T-helper 17 cell (primary cell): ENCODE measurements around the gene BTG4. TPM values are rescaled to one million over a fixed set of nuclear protein-coding genes. Genes with fewer than 3 reads are reported as not detected.

Experiments used
- ATAC-seq: fragments of 150-1000 bp; cut with Tn5 transposase; 2 replicates; pipeline ENCODE4 v1.10.0; 2021; ENCODE audit warnings: mild to moderate bottlenecking, moderate library complexity
- DNase-seq, 3 donors: peaks; one replicate each; pipeline versions ENCODE4 v3.0.0 to v3.0.0-alpha.2; 2020 to 2021
- H3K9me3 ChIP-seq: one replicate; pipeline ENCODE4 v1.7.0; 2013; ENCODE audit warnings: low read length, mild to moderate bottlenecking; ENCODE audit not compliant: control insufficient read depth, poor library complexity, severe bottlenecking
- H3K27ac Mint-ChIP-seq: one replicate; pipeline ENCODE4 v1.8.0; 2022; ENCODE audit warnings: mild to moderate bottlenecking, moderate library complexity, mixed read lengths
- H3K27me3 Mint-ChIP-seq: one replicate; pipeline ENCODE4 v1.8.0; 2022; ENCODE audit warnings: mixed read lengths
- H3K36me3 Mint-ChIP-seq: one replicate; pipeline ENCODE4 v1.8.0; 2022; ENCODE audit warnings: low read depth, mixed read lengths
- H3K4me1 Mint-ChIP-seq: one replicate; pipeline ENCODE4 v1.8.0; 2022; ENCODE audit warnings: mild to moderate bottlenecking, mixed read lengths
- H3K4me3 Mint-ChIP-seq: one replicate; pipeline ENCODE4 v1.8.0; 2022; ENCODE audit warnings: mild to moderate bottlenecking, moderate library complexity, mixed read lengths
- total RNA-seq, 4 donors: library from RNA in 2 of 4; stranded (reverse) in 2 of 4; gene quantifications; one replicate each; pipeline ENCODE4 v1.2.3 and lab custom pipeline; 2022 to 2026

BTG4 gene
- total RNA-seq, 2 donors from 2014 or later: not detected

DNA sequence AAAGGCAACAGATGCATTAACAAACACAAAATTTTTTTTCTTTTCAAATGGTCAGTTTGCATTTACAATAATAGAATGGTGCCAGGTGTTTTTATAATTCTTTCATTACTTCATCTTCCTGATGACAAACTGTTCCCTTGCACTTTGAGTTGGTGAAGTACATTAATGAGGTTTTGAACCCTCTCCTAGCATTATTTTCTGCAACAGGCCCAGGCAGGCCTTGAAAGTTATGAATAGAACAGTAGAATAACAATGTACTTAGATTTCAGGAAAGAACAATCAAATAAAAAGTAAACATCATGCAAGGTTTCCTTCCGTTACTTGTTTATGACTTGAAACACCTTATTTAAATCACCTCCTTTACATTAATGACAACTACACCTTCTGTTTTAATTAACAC lies 9.6 kb downstream of the BTG4 start:
- Mint-ChIP-seq H3K27ac (no peak overlapping the region), H3K4me3 (no peak overlapping the region), H3K4me1 (peaks cover 3% of the 10 kb centered on the region), H3K36me3 (no peaks in the 10 kb centered on the region), H3K27me3 (peaks cover 44% of the 10 kb centered on the region)
- ATAC-seq (no peak), DNase-seq (no peak)
- no peaks in the 10 kb centered on the region for H3K9me3 ChIP-seq

DNA sequence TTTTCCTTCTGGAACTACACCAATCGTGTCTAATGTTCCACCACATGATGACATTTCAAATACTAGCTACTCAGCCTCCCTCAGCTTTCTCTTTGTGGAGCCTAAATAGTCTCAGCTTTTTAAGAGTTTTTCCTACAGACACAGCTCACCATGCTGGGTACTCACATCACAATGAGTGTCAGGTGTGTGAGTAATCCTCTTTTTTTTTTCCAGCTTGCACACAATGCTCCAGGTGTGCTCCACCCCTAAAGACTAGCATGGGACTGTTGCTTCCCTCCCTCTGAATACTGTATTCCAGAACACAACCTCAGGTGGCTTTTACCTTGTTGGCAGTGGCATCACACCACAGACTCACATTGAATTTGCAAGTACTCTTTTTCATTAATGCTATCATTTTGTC lies 11.7 kb downstream of the BTG4 start:
- ATAC-seq: no peak
- H3K4me1 Mint-ChIP-seq: peaks cover 3% of the 10 kb centered on the region
- H3K4me3 Mint-ChIP-seq: no peak overlapping the region
- H3K36me3 Mint-ChIP-seq: no peaks in the 10 kb centered on the region
- no peak overlapping the region for H3K27ac Mint-ChIP-seq
- H3K27me3 Mint-ChIP-seq: peaks cover 48% of the 10 kb centered on the region
- DNase-seq: no peak
- no peaks in the 10 kb centered on the region for H3K9me3 ChIP-seq

- peaks cover 3% of the 10 kb centered on the region for H3K4me1 Mint-ChIP-seq
Observed at GRCh38 chr11:111499483-111499882, 12.7 kb downstream of the BTG4 start.

GRCh38 chr11:111494040-111494439 lies 18.1 kb downstream of the BTG4 start:
- Mint-ChIP-seq H3K36me3 (peaks cover 2% of the 10 kb centered on the region), H3K27me3 (peaks cover 52% of the 10 kb centered on the region), H3K4me3 (no peak overlapping the region), H3K27ac (no peak overlapping the region), H3K4me1 (peaks cover 3% of the 10 kb centered on the region)
- no peak for ATAC-seq
- DNase-seq: no peak
- no peaks in the 10 kb centered on the region for H3K9me3 ChIP-seq

More at GRCh38 chr11:111499483-111499882, 12.7 kb downstream of the BTG4 start:
- H3K36me3 Mint-ChIP-seq: no peaks in the 10 kb centered on the region
- no peak overlapping the region for H3K27ac Mint-ChIP-seq
- no peaks in the 10 kb centered on the region for H3K9me3 ChIP-seq
- peaks cover 49% of the 10 kb centered on the region for H3K27me3 Mint-ChIP-seq
- ATAC-seq: no peak
- DNase-seq: no peak
- no peak overlapping the region for H3K4me3 Mint-ChIP-seq

GRCh38 chr11:111490496-111490895 lies 21.7 kb downstream of the BTG4 start:
- Mint-ChIP-seq H3K27ac (no peak overlapping the region), H3K4me1 (no peaks in the 10 kb centered on the region), H3K27me3 (peaks cover 31% of the 10 kb centered on the region), H3K4me3 (no peak overlapping the region), H3K36me3 (peaks cover 4% of the 10 kb centered on the region)
- no peak for ATAC-seq
- no peaks in the 10 kb centered on the region for H3K9me3 ChIP-seq
- no peak for DNase-seq

GRCh38 chr11:111483431-111483830 lies 28.8 kb downstream of the BTG4 start:
- no peak overlapping the region for H3K27ac Mint-ChIP-seq
- ATAC-seq: no peak
- no peak overlapping the region for H3K4me3 Mint-ChIP-seq
- H3K36me3 Mint-ChIP-seq: peaks cover 3% of the 10 kb centered on the region
- DNase-seq: no peak
- peaks cover 3% of the 10 kb centered on the region for H3K9me3 ChIP-seq
- H3K27me3 Mint-ChIP-seq: peaks cover 5% of the 10 kb centered on the region
- H3K4me1 Mint-ChIP-seq: no peaks in the 10 kb centered on the region

- H3K27me3 Mint-ChIP-seq: peaks cover 22% of the 10 kb centered on the region
Observed at GRCh38 chr11:111479666-111480065, 32.5 kb downstream of the BTG4 start.

GRCh38 chr11:111477898-111478297 lies 34.3 kb downstream of the BTG4 start:
- Mint-ChIP-seq H3K36me3 (no peaks in the 10 kb centered on the region), H3K27me3 (peaks cover 22% of the 10 kb centered on the region), H3K27ac (no peak overlapping the region), H3K4me1 (no peaks in the 10 kb centered on the region), H3K4me3 (no peak overlapping the region)
- ATAC-seq (no peak), DNase-seq (no peak)
- peaks cover 6% of the 10 kb centered on the region for H3K9me3 ChIP-seq

More at GRCh38 chr11:111479666-111480065, 32.5 kb downstream of the BTG4 start:
- H3K27ac Mint-ChIP-seq: no peak overlapping the region
- DNase-seq: no peak
- no peaks in the 10 kb centered on the region for H3K36me3 Mint-ChIP-seq
- ATAC-seq: no peak
- peaks cover 3% of the 10 kb centered on the region for H3K9me3 ChIP-seq
- no peak overlapping the region for H3K4me3 Mint-ChIP-seq
- no peaks in the 10 kb centered on the region for H3K4me1 Mint-ChIP-seq

DNA sequence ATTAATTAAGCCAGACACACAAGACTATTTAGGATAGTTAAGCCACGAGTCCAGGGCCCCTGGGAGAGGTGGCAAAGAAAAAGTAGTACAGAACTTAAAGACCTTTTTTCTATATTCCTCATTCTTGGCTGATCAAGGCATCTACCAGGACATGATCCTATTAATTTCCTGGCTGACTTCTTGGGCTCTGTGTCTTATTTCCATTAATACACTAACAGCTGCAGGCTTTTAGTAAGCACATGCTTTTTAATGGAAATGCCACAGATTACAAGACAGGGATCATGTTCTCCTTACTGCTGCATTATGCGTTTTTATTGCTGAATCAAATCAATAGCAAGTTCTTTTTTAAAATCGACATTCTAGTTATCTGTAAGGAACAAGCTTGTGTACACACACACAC lies 35.2 kb downstream of the BTG4 start:
- no peak overlapping the region for H3K4me3 Mint-ChIP-seq
- no peak for DNase-seq
- H3K36me3 Mint-ChIP-seq: no peaks in the 10 kb centered on the region
- peaks cover 22% of the 10 kb centered on the region for H3K27me3 Mint-ChIP-seq
- H3K27ac Mint-ChIP-seq: no peak overlapping the region
- peaks cover 5% of the 10 kb centered on the region for H3K9me3 ChIP-seq
- no peaks in the 10 kb centered on the region for H3K4me1 Mint-ChIP-seq
- no peak for ATAC-seq

DNA sequence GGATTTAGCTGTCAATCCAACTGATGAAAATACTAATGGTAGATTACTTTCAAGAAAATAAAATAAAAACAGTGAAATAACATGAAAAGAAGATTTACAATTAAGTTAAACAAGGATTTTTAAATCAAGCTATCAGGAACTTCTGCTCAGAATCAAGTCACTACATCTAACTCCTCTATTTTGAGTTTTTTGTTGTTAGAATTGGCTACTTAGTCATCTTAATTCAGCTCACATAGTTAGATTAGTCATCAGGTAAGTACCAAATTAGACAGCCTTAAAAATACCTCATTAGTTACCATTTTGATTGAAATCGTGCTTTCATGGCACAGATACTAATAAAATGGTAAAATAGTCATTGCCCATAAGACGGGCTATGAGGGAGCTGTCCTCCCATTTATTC lies 35.8 kb downstream of the BTG4 start:
- ATAC-seq (no peak), DNase-seq (no peak)
- no peaks in the 10 kb centered on the region for H3K4me1 Mint-ChIP-seq
- H3K36me3 Mint-ChIP-seq: no peaks in the 10 kb centered on the region
- H3K27ac Mint-ChIP-seq: no peak overlapping the region
- H3K27me3 Mint-ChIP-seq: peaks cover 22% of the 10 kb centered on the region
- H3K9me3 ChIP-seq: peaks cover 5% of the 10 kb centered on the region
- H3K4me3 Mint-ChIP-seq: no peak overlapping the region

GRCh38 chr11:111474432-111474831 lies 37.8 kb downstream of the BTG4 start:
- H3K4me1 Mint-ChIP-seq: no peaks in the 10 kb centered on the region
- ATAC-seq (no peak), DNase-seq (no peak)
- no peak overlapping the region for H3K27ac Mint-ChIP-seq
- H3K27me3 Mint-ChIP-seq: peaks cover 29% of the 10 kb centered on the region
- no peaks in the 10 kb centered on the region for H3K36me3 Mint-ChIP-seq
- no peak overlapping the region for H3K4me3 Mint-ChIP-seq
- H3K9me3 ChIP-seq: peaks cover 5% of the 10 kb centered on the region

DNA sequence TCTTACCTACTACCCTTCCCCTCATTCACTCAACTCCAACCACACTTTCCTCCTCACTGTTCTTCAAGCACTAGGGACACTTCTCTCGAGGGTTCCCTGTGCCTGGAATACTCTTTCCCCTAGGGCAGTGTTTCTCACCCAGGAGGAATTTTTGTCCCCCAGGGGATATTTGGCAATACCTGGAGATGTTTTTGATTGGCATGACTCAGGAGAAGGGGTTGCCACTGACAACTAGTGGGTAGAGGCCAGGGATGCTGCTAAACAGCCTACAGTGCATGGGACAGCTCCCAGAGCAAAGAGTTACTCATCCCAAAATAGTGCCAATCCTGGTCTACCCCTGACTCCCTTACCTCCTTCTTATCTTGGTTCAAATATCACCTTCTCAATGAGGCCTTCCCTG lies 40.0 kb downstream of the BTG4 start:
- DNase-seq (no peak), ATAC-seq (no peak)
- no peaks in the 10 kb centered on the region for H3K4me1 Mint-ChIP-seq
- no peak overlapping the region for H3K4me3 Mint-ChIP-seq
- H3K9me3 ChIP-seq: peaks cover 5% of the 10 kb centered on the region
- H3K36me3 Mint-ChIP-seq: no peaks in the 10 kb centered on the region
- H3K27ac Mint-ChIP-seq: no peak overlapping the region
- peaks cover 27% of the 10 kb centered on the region for H3K27me3 Mint-ChIP-seq

DNA sequence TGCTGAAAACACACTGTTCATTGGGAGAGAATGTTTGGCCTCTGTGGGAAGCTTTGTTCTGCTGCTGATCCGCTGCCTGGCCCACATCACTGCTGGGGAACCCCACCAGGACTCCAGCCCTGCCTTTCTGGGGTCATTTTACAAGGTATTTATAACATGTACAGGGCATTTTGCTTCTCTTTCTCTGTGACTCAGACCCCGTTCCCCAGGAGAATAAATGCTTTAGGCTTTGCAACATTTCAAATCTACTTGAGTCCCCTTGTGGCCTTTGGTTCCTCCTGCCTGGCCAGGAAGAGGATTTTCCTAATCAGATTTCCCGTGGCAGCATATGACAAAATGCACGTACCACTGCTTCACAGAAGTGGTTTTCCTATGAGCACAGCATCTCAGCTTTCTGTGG lies 43.0 kb downstream of the BTG4 start:
- H3K9me3 ChIP-seq: peaks cover 2% of the 10 kb centered on the region
- Mint-ChIP-seq H3K27me3 (peaks cover 32% of the 10 kb centered on the region), H3K36me3 (no peaks in the 10 kb centered on the region), H3K27ac (no peak overlapping the region), H3K4me1 (no peaks in the 10 kb centered on the region), H3K4me3 (no peak overlapping the region)
- ATAC-seq (no peak), DNase-seq (no peak)

DNA sequence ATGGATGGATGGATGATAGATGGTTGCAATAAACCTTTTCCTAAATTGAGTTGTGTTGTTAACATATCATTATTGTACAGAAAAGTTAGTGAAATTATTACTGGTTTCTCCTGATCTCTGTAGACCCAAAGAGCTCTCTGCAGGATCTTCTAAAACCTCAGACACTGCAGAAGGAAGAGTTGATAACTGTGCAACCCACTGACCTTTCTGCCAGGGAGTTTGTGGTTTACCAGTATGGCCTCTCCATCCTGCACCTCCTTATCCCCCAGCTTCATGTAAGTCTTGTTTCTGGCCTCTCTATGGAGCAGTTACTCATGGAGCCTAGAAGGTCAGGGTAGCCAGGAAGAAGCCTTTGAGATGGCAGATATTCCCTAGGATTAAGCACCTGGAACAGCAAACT lies 45.6 kb downstream of the BTG4 start:
- peaks cover 44% of the 10 kb centered on the region for H3K27me3 Mint-ChIP-seq
- ATAC-seq (no peak), DNase-seq (no peak)
- no peak overlapping the region for H3K27ac Mint-ChIP-seq
- no peaks in the 10 kb centered on the region for H3K4me1 Mint-ChIP-seq
- H3K9me3 ChIP-seq: no peaks in the 10 kb centered on the region
- H3K4me3 Mint-ChIP-seq: no peak overlapping the region
- H3K36me3 Mint-ChIP-seq: no peaks in the 10 kb centered on the region
